Dermis blood vessel endothelial cell (primary cell): ENCODE data around the gene TMEM38A. TPM values are rescaled to one million over a fixed set of nuclear protein-coding genes. Genes with fewer than 3 reads are reported as not detected.
A peak's percentile ranks its signal among the peaks of the same experiment; 100 is the strongest.
"Not testable (repeated sequence)": the region's sequence is repeated elsewhere in the genome, so short reads cannot be mapped to it uniquely, and the experiment has no call there.

ENCODE experiments used
- DNase-seq: peaks from one replicate; pipeline ENCODE4 v3.0.0; 2010
- total RNA-seq: library from RNA; depleted of rRNA; stranded (reverse); fragments of >200 nt; gene quantifications from 2 replicates; pipeline ENCODE4 v1.2.3, GENCODE V29; 2014

TMEM38A gene
- total RNA-seq, 1 donor from 2014 or later = 2.7 TPM

DNA sequence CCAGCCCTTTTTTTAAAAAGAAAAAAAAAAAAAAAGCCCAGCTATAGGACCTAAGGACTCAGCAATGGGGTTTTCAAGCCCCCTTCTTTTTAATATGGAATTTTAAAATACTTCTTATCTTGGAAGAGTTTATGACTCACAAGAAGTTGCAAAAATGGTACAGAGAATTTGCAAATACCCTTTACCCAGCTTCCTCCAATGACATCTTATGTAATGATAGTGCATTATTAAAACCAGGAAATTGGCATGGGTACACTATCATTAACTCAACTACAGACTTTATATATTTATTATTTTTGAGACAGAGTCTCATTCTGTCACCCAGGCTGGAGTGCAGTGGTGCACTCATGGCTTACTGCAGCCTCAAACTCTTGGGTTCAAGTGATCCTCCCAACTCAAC lies 16.1 kb downstream of the TMEM38A start:
- DNase-seq = no peak

DNA sequence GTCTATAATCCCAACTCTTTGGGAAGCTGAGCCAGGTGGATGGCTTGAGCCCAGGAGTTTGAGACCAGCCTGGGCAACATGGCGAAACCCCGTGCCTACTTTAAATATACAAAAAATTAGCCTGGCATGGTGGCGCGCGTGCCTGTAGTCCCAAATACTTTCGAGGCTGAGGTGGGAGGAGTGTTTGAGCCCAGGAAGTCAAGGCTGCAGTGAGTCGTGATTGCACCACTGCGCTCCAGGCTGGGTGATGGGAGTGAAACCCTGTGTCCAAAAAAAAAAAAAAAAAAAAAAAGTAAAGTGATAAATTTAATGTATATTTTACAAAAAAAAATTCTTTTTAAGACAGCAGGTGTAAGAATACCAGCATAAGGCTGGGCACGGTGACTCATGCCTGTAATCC lies 17.6 kb downstream of the TMEM38A start:
- no peak for DNase-seq

DNA sequence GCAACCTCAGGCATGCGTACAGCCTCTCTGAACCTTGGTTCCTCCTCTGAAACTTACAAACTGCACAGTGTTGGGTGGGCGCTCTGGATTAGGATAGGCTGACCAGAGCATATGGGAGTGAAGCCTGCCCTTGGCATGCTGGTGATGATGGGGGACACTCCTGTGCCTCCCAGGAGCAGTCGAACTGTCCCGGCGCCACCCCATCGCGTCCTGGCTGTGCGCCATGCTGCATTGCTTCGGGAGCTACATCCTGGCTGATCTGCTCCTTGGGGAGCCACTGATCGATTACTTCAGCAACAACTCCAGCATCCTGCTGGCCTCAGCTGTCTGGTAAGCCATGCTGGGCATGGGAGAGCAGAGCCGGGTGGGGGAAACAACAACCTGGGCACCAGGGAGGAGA lies 18.9 kb downstream of the TMEM38A start:
- no peak for DNase-seq

DNA sequence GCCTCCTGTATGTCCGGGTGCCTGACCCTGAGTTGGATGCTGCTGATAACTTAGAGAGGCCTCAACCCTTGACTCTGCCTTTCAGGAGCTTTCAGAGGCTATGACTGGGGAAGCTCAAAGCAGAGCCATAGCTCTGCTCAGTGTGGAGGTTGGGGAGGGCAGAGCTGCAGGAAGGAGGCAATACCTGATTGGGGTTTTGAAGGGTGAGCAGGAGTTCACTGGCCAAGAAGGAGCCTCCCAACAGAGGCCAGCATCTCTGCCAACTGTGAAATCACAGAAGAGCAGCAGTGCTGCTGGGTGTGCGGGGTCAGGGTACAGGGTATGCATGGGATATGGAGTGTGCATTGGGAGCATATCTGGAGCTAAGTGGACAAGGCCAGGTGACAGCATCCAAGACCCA lies 21.6 kb downstream of the TMEM38A start:
- DNase-seq = no peak

DNA sequence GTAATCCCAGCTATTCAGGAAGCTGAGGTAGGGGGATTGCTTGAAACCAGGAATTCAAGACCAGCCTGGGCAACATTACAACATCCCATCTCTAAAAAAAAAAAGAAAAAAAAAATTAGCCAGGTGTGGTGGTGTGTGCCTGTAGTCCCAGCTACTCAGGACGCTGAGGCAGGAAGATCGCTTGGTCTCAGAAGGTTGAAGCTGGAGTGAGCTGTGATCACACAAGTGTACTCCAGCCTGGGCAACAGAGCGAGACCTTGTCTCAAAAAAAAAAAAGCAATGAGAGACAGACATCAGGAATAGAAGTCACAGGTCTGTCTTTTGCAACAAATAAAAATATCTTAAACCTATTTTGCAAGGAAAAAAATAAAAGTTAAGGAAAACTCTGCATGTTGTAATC lies 23.3 kb downstream of the TMEM38A start:
- no peak for DNase-seq

DNA sequence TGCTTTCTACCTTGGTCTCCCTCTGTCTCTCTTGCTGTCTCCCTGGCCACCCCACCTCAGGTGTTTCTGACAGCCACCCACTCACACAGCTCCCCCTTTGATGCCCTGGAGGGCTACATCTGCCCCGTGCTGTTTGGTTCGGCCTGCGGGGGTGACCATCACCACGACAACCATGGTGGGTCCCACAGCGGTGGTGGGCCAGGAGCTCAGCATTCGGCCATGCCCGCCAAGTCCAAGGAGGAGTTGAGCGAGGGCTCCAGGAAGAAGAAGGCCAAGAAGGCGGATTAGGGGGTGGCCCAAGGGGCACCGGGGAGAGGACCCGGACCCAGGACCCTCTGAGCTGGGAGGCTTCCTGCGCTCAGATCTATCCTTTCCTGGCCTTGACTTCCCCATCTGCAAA lies 27.1 kb downstream of the TMEM38A start:
- no peak for DNase-seq

DNA sequence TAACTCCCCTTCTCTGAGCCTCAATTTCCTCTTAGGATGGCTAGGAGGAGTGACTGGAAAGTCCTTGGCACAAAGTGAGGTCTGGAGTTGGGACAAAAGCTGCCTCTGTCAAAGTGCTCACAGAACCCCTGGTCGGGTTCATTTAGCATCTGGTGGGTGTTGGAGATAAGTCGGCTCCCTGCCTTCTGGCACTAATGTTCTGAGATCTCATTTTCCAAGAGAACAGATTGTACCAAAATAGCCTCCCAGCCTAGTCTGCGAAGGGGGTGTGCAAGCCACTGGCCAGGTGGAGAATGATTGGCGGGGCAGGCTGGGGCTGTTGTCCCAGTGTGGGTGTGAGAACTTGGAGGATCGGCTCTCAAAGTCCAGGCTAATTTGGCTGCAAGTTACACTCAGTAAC lies 38.0 kb downstream of the TMEM38A start:
- no peak for DNase-seq

DNA sequence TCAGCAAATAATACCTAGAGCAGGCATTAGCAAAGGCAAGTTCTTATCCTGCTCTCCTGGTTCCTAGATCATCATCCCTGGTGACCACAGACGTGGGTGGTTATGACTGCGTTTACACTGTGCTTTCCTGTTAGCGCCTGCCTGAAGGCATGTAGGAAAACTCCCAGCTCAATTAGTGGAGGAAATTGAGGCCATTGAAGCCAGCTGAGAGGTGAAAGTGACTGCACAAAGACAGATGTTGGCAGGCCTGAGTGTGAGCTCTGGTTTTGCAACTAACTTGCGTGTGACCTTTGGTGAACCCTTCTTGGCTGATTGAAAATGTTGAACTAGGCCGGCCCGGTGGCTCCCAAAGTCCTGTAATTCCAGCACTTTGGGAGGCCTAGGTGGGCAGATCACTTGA lies 41.2 kb downstream of the TMEM38A start:
- DNase-seq = peak; percentile 45

DNA sequence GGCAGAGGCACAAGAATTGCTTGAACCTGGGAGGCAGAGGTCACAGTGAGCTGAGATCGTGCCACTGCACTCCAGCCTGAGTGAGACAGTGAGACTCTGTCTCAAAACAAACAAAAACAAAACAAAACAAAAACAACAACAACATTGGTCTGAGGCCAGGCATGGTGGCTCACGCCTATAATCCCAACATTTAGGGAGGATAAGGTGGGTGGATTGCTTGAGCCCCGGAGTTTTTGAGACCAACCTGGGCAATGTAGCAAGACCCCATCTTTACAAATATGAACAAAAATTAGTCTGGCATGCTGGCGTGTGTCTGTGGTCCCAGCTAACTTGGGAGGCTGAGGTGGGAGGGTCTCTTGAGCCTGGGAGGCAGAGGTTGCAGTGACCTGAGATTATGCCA lies 42.7 kb downstream of the TMEM38A start:
- no peak for DNase-seq

DNA sequence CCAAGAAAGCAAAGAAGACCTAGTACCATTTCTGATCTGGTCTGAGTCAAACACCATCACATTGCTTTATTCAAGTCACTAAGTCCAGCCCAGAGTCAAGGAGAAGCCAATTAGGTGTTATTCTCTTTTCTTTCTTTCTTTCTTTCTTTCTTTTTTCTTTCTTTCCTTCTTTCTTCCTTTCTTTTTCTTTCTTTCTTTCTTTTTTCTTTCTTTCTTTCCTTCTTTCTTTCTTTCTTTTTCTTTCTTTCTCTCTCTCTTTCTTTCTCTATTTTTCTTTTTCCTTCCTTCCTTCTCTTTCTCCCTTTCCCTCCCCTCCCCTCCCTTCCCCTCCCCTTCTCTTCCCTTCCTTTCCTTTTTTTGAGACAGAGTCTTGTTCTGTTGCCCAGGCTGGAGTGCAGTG lies 49.9 kb downstream of the TMEM38A start:
- not testable (repeated sequence) for DNase-seq

DNA sequence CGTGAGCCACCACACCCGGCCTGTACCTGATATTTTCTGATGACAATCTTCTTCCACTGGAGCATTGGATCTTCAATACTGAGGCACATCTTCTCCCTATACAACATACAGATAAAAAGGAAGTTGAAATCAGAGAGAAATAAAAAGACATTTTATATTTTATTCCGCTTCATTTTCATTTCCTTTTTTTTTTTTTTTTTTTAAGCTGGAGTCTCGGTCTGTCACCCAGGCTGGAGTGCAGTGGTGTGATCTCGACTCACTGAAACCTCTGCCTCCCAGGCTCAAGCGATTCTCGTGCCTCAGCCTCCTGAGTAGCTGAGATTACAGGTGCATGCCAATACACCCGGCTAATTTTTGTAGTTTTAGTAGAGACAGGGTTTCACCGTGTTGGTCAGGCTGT lies 51.4 kb downstream of the TMEM38A start:
- DNase-seq = not testable (repeated sequence)

DNA sequence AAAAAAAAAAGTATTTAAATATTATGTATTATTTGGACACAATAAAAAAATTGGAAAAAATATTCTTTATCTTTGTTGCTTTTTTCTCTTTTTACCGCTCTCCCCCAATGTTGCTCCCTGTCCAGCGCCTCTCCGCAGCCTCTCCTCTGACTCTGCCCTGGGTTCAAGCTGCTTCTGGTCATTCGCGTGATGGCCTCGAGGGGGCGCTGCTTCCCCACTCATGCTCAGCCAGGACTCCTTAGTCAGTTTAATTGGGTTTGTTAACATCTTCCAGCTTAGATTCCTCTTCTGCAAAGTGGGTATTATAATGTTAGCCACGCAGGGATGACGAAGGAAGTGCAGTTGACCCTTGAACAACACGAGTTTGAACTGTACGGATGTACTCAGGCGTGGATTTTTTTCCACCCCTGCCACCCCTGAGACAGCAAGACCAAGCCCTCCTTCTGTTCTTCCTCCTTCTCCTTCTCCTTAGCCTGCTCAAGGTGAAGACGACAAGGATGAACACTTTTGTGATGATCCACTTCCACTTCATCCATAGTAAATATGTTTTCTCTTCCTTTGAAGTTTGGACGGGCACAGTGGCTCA lies 53.9 kb downstream of the TMEM38A start:
- peak; percentile 71 for DNase-seq

DNA sequence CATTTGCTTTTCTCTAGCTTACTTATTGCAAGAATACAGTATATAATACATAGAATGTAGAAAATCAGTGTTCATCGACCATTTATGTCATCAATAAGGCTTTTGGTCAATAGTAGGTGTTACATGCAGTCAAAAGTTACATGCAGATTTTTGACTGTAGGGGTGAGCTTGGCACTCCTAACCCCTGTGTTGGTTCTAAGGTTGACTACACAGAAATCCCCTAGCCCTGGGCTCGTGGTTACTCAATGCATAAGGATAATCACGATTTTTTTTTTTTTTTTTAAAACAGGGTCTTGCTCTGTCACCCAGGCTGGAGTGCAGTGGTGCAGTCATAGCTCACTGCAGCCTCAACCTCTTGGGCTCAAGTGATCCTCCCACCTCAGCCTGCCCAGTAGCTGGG lies 54.7 kb downstream of the TMEM38A start:
- DNase-seq = no peak

DNA sequence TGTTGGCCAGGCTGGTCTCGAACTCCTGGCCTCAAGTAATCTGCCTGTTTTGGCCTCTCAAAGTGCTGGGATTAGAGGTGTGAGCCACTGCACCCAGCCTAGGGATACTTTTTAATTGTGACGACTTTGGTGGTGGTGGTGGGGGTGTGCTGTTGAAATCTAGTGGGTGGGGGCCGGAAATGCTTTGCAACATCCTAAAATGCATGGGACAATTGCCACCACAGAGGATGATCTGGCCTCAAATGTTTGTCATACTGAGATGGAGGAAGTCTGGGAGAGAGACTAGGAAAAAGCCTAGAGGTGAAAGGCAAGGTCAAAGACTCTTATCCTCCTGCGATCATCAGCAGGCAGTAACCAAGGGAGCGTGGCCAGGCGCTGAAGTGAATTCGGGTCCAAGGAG lies 60.1 kb downstream of the TMEM38A start:
- no peak for DNase-seq

DNA sequence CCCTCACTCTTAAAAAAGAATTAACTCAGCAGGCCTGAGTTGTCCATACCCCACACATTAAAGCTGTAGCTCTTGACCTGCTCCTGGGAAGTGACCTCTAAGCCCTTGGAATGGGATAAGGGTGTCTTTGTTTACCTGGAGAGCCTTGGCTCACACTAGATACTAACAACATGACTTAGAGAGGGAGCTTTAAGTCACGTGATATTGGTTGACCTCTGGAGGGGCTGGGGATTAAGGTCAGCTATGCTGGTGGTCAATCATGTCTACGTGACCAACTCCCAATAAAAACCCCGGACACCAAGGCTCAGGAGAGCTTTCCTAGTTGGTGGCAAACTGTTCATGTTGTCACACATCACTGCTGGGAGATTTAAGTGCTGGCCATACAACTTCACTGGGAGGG lies 61.7 kb downstream of the TMEM38A start:
- DNase-seq = no peak

DNA sequence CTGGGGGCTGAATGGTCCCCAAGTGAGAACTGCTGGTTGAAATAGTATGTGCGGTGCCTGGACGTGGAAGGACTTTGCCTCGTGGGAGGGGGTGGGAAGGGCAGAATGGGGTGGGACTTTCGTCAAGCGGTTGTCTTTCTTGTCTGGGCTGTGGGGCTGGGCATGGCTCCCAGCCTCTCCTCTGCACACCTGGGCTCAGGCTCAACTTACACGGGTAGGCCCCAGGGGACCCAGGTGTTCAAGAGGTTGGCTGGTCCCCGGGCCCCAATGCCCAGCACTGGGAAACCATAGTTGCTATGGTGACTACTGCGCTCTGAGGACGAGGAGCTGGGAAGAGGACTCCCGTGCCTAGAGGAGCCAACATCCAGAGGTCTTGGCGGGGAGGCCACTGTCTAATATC lies 66.0 kb downstream of the TMEM38A start:
- DNase-seq = no peak

DNA sequence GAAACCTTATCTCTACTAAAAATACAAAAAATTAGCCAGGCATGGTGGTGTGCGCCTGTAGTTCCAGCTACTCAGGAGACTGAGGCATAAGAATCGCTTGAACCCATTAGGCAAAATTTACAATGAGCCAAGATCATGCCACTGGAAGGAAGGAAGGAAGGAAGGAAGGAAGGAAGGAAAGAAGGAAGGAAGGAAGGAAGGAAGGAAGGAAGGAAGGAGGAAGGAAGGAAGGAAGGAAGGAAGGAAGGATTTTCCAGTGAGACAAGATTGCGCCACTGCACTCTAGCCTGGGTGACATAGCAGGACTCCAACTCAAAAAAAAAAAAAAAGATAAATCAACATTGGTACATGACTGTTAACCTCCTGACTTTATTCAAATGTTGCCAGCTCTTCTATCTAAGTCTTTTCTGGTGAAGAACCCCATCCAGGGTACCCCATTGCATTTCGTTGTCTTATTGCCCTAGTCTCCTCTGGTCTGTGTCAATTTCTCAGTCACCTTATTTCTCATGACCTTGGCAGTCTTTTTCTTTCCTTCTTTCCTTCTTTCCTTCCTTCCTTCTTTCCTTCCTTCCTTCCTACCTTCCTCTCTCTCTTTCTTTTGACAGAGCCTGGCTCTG lies 74.8 kb downstream of the TMEM38A start:
- not testable (repeated sequence) for DNase-seq

DNA sequence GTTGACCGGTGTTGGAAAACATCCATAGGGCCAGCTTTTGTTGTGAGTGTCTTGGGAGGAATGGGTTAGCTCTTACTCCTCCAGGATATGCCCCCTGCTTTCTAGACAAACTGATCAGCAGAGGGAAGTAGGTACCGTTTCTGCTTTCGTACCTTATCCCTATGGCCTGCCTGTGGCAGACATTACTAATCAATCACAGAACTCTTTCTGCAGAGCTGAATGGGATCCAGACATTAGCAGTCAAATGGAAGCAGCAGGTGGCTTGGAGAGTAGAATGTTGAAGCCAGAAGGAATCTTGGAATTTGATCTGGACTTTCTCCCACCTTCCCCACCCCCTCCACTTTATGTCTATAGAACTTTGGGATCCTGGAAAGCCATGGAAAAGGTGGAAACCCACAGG lies 75.8 kb downstream of the TMEM38A start:
- DNase-seq = peak; percentile 4

DNA sequence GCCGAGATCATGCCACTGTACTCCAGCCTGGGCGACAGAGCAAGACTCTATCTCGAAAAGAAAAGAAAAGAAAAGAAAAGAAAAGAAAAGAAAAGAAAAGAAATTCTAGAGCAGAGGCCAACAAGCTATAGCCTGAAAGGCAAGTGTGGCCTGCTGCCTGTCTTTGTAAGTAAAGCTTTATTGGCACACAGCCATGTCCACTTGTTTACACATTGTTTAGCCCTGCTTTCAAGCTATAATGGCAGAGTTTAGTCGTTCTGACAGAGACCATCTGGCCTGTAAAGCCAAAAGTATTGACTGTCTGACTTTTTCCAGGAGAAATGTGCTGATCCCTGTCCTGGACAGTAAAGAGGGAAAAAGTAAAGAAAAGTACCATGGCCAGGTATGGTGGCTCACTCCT lies 77.0 kb downstream of the TMEM38A start:
- DNase-seq = peak; percentile 20

DNA sequence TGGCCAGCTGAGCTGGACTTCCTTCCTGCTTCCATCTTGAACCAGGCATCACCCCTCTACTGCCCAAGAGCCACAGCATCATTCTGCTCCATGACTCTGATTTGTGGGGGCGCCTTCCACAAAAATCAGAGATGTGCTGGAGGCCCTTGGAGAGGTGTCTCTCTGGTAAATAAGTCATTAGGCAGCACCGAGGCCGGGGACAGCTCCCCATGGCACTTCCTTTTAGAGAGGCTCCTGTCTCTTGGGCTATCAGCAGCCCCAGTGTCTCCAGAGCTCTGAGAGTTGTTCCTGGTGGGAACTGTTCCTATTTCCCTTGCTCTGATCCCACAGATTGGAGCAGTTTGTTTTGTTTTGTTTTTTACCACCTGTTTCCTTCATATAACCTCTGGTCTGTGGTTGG lies 78.6 kb downstream of the TMEM38A start:
- no peak for DNase-seq

Other genes starting within 250 kb of the TMEM38A start
- 8.7 and 11.8 TPM in 2 replicates for gene EPS15L1, start 189.2 kb upstream of the TMEM38A start, total RNA-seq
- gene CALR3, start 165.0 kb upstream of the TMEM38A start, total RNA-seq = not detected in 2 replicates
- 3.1 and 5.3 TPM in 2 replicates for gene C19orf44, start 164.7 kb upstream of the TMEM38A start, total RNA-seq
- 2.7 and 10.3 TPM in 2 replicates for gene CHERP, start 118.7 kb upstream of the TMEM38A start, total RNA-seq
- 24.5 and 34.1 TPM in 2 replicates for gene SLC35E1, start 88.7 kb upstream of the TMEM38A start, total RNA-seq
- 5.3 and 5.4 TPM in 2 replicates for gene MED26, start 32.9 kb upstream of the TMEM38A start, total RNA-seq
- gene SMIM7, start 995 bp upstream of the TMEM38A start, total RNA-seq = 58.0 and 108 TPM in 2 replicates
- gene NWD1, start 58.7 kb downstream of the TMEM38A start, total RNA-seq = under 0.01 TPM in 1 of 2 replicates, not detected in the other
- gene SIN3B, start 168.3 kb downstream of the TMEM38A start, total RNA-seq = 38.5 and 43.0 TPM in 2 replicates
- 3.0 and 14.0 TPM in 2 replicates for gene F2RL3, start 227.9 kb downstream of the TMEM38A start, total RNA-seq